Endodermal cell (in vitro differentiated cells): ENCODE results near the gene TNFRSF25. TPM values are rescaled to one million over a fixed set of nuclear protein-coding genes. Genes with fewer than 3 reads are reported as not detected.

Experiments used
- DNase-seq: peaks from one replicate; pipeline ENCODE4 v3.0.0-alpha.2; 2017
- H3K27ac ChIP-seq: 2 replicates; pipeline ENCODE4 v1.5.1; 2013; ENCODE audit warnings: mild to moderate bottlenecking, low read depth, low read length, moderate library complexity
- H3K27me3 ChIP-seq: 2 replicates; pipeline ENCODE4 v1.6.1; 2013; ENCODE audit warnings: mild to moderate bottlenecking, low read length, moderate library complexity; ENCODE audit not compliant: insufficient read depth, control insufficient read depth, poor library complexity, severe bottlenecking
- H3K36me3 ChIP-seq: 2 replicates; pipeline ENCODE4 v1.7.0; 2013; ENCODE audit warnings: mild to moderate bottlenecking, low read length, moderate library complexity; ENCODE audit not compliant: control insufficient read depth, insufficient read depth
- H3K4me1 ChIP-seq: one replicate; pipeline ENCODE4 v1.7.0; 2013; ENCODE audit warnings: low read length; ENCODE audit not compliant: control insufficient read depth, insufficient read depth
- H3K4me3 ChIP-seq: 2 replicates; pipeline ENCODE4 v1.5.1; 2013; ENCODE audit warnings: mild to moderate bottlenecking, low read length, moderate library complexity
- H3K9ac ChIP-seq: 2 replicates; pipeline ENCODE4 v1.6.1; 2013; ENCODE audit warnings: mild to moderate bottlenecking, low read length, moderate library complexity; ENCODE audit not compliant: poor library complexity, severe bottlenecking; ENCODE audit errors: extremely low read depth
- H3K9me3 ChIP-seq: 2 replicates; pipeline ENCODE4 v1.6.1; 2013; ENCODE audit warnings: mild to moderate bottlenecking, low read length, moderate library complexity; ENCODE audit not compliant: control insufficient read depth
- H3K27ac Mint-ChIP-seq: 2 replicates; pipeline ENCODE4 v1.8.0; 2020; ENCODE audit warnings: mixed read lengths
- H3K27me3 Mint-ChIP-seq: 2 replicates; pipeline ENCODE4 v1.8.0; 2021; ENCODE audit warnings: mild to moderate bottlenecking, mixed read lengths; ENCODE audit not compliant: insufficient read depth
- H3K36me3 Mint-ChIP-seq: 2 replicates; pipeline ENCODE4 v1.8.0; 2020; ENCODE audit warnings: low read depth, mixed read lengths
- H3K4me1 Mint-ChIP-seq: 2 replicates; pipeline ENCODE4 v1.8.0; 2020; ENCODE audit warnings: mixed read lengths
- H3K4me3 Mint-ChIP-seq: 2 replicates; pipeline ENCODE4 v1.8.0; 2020; ENCODE audit warnings: mild to moderate bottlenecking, moderate library complexity, mixed read lengths
- H3K9me3 Mint-ChIP-seq: 2 replicates; pipeline ENCODE4 v1.8.0; 2020; ENCODE audit warnings: mild to moderate bottlenecking, mixed read lengths
- CTCF ChIP-seq: fragments of 200-600 bp; sonication (generic); conservative IDR thresholded peaks from 2 replicates; pipeline ENCODE4 v1.5.0; 2021; ENCODE audit warnings: antibody characterized with exemption, mild to moderate bottlenecking
- WGBS, 2 experiments: methylation state at CpG; one replicate each; pipeline versions ENCODE4 v1.1.5 to v1.1.7; 2013; ENCODE audit warnings: missing lambda C conversion rate in 2 of 2, mixed read lengths in 1 of 2; ENCODE audit not compliant: insufficient coverage in 1 of 2, insufficient read length in 1 of 2; 5-methylcytosine and 5-hydroxymethylcytosine counted together
- total RNA-seq, 2 donors: library from RNA; stranded (reverse); fragmentation: NEBNext Ultra II Directional in 1 of 2; extraction: Animal tissue kit (Norgen Biotek cat#: 25700) in 1 of 2; gene quantifications; 2 replicates in 1 of 2; 3 replicates in 1 of 2; pipeline ENCODE4 v1.2.1, GENCODE V29; 2021

TNFRSF25 gene
- total RNA-seq, 2 donors from 2014 or later, result 25.9 to 26.9 TPM

DNA sequence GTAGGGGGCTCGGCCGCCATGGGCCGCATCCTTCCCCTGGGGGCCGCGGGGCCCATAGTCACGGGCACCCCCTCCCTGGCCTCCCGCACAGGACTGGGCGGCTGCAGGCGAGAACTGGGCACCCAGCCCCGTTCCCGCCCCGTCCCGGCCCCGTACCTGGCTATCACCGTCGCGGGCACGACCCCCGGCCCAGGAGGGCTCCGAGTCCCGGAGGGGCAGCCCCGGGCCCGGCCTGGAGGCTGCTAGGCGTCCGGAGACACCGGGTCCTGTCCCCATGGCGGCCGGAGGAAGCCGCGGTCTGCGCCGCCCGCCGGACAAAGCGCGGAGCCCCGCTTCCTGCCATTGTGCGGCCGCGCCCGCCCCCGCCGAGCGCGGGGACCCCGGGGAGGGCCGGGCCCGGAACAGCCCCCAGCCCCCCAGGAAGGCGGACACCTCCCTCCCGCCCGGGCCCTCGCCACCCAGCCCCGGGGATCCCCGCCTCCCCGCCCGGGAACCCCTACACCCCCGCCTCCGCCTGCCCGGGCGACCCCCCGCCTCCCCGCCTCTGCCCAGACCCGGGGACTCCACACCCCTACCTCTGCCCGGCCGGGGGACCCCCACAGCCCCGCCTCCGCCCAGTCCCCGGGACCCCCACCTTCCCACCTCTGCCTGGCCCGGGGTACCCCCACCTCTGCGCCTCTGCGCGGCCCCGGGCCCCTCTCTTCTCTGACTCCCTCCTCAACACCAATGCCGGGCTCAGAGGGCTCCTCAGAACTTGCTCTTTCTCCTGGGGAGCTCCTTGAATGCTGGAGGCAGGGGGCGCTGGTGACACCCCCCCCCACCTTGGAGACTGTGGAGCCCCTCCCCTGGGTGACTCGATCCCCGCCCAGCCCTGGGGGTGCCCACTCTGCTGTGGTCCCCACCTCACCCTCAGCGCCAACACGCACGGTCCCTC is 19.5 kb upstream of the TNFRSF25 start:
- WGBS, 2 experiments, result 8 to 15% methylated on average over 5 to 78 of the region's 80 CpGs
- Mint-ChIP-seq H3K36me3 (peaks cover 3% of the 10 kb centered on the region), H3K27me3 (peaks cover 13% of the 10 kb centered on the region), H3K9me3 (no peaks in the 10 kb centered on the region), H3K4me1 (peaks cover 10% of the 10 kb centered on the region), H3K4me3 (peak overlapping the region; percentile 71), H3K27ac (no peak overlapping the region)
- Histone ChIP-seq H3K9me3 (no peaks in the 10 kb centered on the region), H3K36me3 (no peaks in the 10 kb centered on the region), H3K4me3 (peak overlapping the region; percentile 79), H3K27me3 (no peaks in the 10 kb centered on the region), H3K27ac (no peak overlapping the region), H3K4me1 (no peaks in the 10 kb centered on the region), H3K9ac (peak overlapping the region; percentile 49)
- peak; percentile 25 for TF ChIP-seq CTCF
- no peak for DNase-seq

- no peak for TF ChIP-seq CTCF
- H3K27ac ChIP-seq, result no peak overlapping the region
- H3K27me3 Mint-ChIP-seq, result peaks cover 13% of the 10 kb centered on the region
- no peaks in the 10 kb centered on the region for H3K9me3 Mint-ChIP-seq
- H3K4me1 Mint-ChIP-seq, result peaks cover 10% of the 10 kb centered on the region
- 37 to 46% methylated on average over 11 to 13 of the region's 13 CpGs for WGBS, 2 experiments
- no peaks in the 10 kb centered on the region for H3K27me3 ChIP-seq
- H3K4me3 ChIP-seq, result peak overlapping the region; percentile 79
- no peaks in the 10 kb centered on the region for H3K4me1 ChIP-seq
- H3K27ac Mint-ChIP-seq, result no peak overlapping the region
- peaks cover 3% of the 10 kb centered on the region for H3K36me3 Mint-ChIP-seq
- no peaks in the 10 kb centered on the region for H3K9me3 ChIP-seq
- peak overlapping the region; percentile 71 for H3K4me3 Mint-ChIP-seq
- DNase-seq, result no peak
- H3K36me3 ChIP-seq, result no peaks in the 10 kb centered on the region
- peak overlapping the region; percentile 49 for H3K9ac ChIP-seq
Measured at GRCh38 chr1:6484826-6485167, 18.8 kb upstream of the TNFRSF25 start.

- H3K27ac ChIP-seq, result no peak overlapping the region
- no peak overlapping the region for H3K27ac Mint-ChIP-seq
- 80 to 96% methylated on average over 1 to 7 of the region's 7 CpGs for WGBS, 2 experiments
Measured at GRCh38 chr1:6483761-6484117, 17.8 kb upstream of the TNFRSF25 start.

More at GRCh38 chr1:6483761-6484117, 17.8 kb upstream of the TNFRSF25 start:
- no peaks in the 10 kb centered on the region for H3K4me1 ChIP-seq
- Mint-ChIP-seq H3K9me3 (no peaks in the 10 kb centered on the region), H3K4me1 (peaks cover 10% of the 10 kb centered on the region), H3K4me3 (peak overlapping the region; percentile 71), H3K27me3 (peaks cover 13% of the 10 kb centered on the region), H3K36me3 (peaks cover 5% of the 10 kb centered on the region)
- no peaks in the 10 kb centered on the region for H3K36me3 ChIP-seq
- no peak overlapping the region for H3K9ac ChIP-seq
- H3K4me3 ChIP-seq, result no peak overlapping the region
- DNase-seq, result no peak
- no peaks in the 10 kb centered on the region for H3K27me3 ChIP-seq
- H3K9me3 ChIP-seq, result no peaks in the 10 kb centered on the region
- TF ChIP-seq CTCF, result no peak
